Thyroid gland (tissue), 4 donors: ENCODE results near the gene OR56B1. TPM values are rescaled to one million over a fixed set of nuclear protein-coding genes. Genes with fewer than 3 reads are reported as not detected.

Experiments
- DNase-seq, 2 donors: peaks; one replicate each; pipeline ENCODE4 v3.0.0-alpha.2; 2019
- H3K27ac ChIP-seq, 3 donors: fragments of 200-600 bp; sonication (generic); 1 replicate in 2 of 3; 2 replicates in 1 of 3; pipeline ENCODE4 v1.5.1; 2016 to 2019; ENCODE audit warnings: mild to moderate bottlenecking in 1 of 3, moderate library complexity in 1 of 3
- H3K27me3 ChIP-seq: fragments of 200-600 bp; sonication (generic); one replicate; pipeline ENCODE4 v1.5.1; 2019
- H3K36me3 ChIP-seq, 2 donors: fragments of 200-600 bp; sonication (generic); one replicate each; pipeline ENCODE4 v1.5.1; 2016 to 2019
- H3K4me1 ChIP-seq, 2 donors: fragments of 200-600 bp; sonication (generic); one replicate each; pipeline ENCODE4 v1.5.1; 2017 to 2019
- H3K4me3 ChIP-seq, 3 donors: fragments of 200-600 bp; sonication (generic); replicated peaks in 1 of 3; 1 replicate in 2 of 3; 2 replicates in 1 of 3; pipeline ENCODE4 v1.5.1; 2016; ENCODE audit warnings: mild to moderate bottlenecking in 1 of 3
- H3K9me3 ChIP-seq: fragments of 200-600 bp; sonication (generic); one replicate; pipeline ENCODE4 v1.5.1; 2017
- CTCF ChIP-seq, 6 experiments: fragments of 200-600 bp in 3 of 6; fragments of 450-650 bp in 3 of 6; sonication (generic) in 3 of 6; IDR thresholded peaks; one replicate each; pipeline ENCODE4 v1.5.1; 2016 to 2019; ENCODE audit warnings: antibody characterized with exemption in 6 of 6, mild to moderate bottlenecking in 2 of 6, inconsistent platforms in 1 of 6, moderate library complexity in 1 of 6
- POLR2A ChIP-seq, 2 donors: fragments of 450-650 bp; IDR thresholded peaks; one replicate each; pipeline ENCODE4 v1.6.1; 2017; ENCODE audit warnings: antibody characterized with exemption in 2 of 2, mild to moderate bottlenecking in 2 of 2, moderate library complexity in 1 of 2
- WGBS, 2 donors: methylation state at CpG; one replicate each; pipeline ENCODE4 v1.1.5; 2017; 5-methylcytosine and 5-hydroxymethylcytosine counted together
- intact Hi-C: fragments of 100-400 bp; cut with DNase I; formaldehyde crosslinking; loops from one replicate; pipeline ENCODE4 v1.15.1; 2023
- total RNA-seq, 4 donors: library from RNA; depleted of rRNA; stranded (reverse); fragments of >200 nt; gene quantifications; one replicate each; pipeline ENCODE4 v1.2.3, GENCODE V29; 2016

OR56B1 gene
- total RNA-seq, 4 donors from 2014 or later, result not detected

- Histone ChIP-seq H3K36me3 (no peaks in the 10 kb centered on the region), H3K27me3 (no peaks in the 10 kb centered on the region), H3K4me3 (no peak overlapping the region), H3K4me1 (no peaks in the 10 kb centered on the region), H3K27ac (no peak overlapping the region), H3K9me3 (no peaks in the 10 kb centered on the region)
- no peak for DNase-seq
- 67 to 76% methylated on average over 2 of the region's 2 CpGs for WGBS, 2 donors
- intact Hi-C loops, result no loop called here
- TF ChIP-seq CTCF (IDR thresholded peaks at IDR 0.05) (no peak), POLR2A (IDR thresholded peaks at IDR 0.05) (no peak)
Observed at GRCh38 chr11:5696210-5696609, 40.0 kb upstream of the OR56B1 start.

DNA sequence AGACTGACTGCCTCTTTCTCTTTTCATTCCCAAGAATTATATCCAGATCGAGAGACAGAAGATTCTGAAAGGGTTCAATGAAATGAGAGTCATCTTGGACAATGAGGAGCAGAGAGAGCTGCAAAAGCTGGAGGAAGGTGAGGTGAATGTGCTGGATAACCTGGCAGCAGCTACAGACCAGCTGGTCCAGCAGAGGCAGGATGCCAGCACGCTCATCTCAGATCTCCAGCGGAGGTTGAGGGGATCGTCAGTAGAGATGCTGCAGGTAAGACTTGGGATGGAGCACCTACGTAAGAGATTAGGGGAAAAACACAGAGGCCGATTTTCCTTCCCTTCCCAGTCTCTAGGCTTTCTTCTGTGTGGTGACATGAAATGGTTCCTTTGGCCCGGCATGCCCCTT is 38.0 kb upstream of the OR56B1 start:
- no peak overlapping the region for H3K4me3 ChIP-seq
- H3K27ac ChIP-seq, result no peak overlapping the region
- TF ChIP-seq POLR2A (IDR thresholded peaks at IDR 0.05) (no peak), CTCF (IDR thresholded peaks at IDR 0.05) (no peak)
- no peak for DNase-seq
- H3K4me1 ChIP-seq, result no peaks in the 10 kb centered on the region
- H3K9me3 ChIP-seq, result no peaks in the 10 kb centered on the region
- H3K36me3 ChIP-seq, result no peaks in the 10 kb centered on the region
- WGBS, 2 donors, result 89 to 93% methylated on average over 7 of the region's 7 CpGs
- H3K27me3 ChIP-seq, result no peaks in the 10 kb centered on the region
- intact Hi-C loops, result no loop called here

DNA sequence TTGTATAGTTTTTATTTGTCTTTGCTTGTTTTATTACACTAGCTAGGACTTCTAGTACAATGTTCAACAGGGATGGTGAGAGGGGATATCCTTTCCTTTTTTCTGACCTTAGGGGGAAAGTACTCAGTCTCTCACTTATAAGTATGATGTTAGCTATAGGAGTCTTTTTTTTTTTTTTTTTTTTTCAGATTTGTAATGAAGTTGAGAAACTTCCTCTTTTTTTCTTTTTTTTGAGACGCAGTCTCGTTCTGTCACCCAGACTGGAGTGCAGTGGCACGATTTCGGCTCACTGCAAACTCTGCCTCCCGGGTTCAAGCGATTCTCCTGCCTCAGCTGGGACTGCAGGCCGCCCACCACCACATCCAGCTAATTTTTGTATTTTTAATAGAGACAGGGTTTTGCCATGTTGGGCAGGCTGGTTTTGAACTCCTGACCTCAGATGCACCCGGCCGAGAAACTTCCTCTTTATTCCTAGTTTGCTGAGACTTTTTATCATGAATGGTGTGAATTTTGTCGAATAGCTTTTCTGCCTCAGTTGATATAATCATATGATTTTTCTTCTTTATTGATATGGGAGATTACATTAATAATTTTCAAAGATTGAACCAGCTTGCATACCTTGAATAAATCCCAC is 35.7 kb upstream of the OR56B1 start:
- 92 to 93% methylated on average over 10 of the region's 10 CpGs for WGBS, 2 donors

DNA sequence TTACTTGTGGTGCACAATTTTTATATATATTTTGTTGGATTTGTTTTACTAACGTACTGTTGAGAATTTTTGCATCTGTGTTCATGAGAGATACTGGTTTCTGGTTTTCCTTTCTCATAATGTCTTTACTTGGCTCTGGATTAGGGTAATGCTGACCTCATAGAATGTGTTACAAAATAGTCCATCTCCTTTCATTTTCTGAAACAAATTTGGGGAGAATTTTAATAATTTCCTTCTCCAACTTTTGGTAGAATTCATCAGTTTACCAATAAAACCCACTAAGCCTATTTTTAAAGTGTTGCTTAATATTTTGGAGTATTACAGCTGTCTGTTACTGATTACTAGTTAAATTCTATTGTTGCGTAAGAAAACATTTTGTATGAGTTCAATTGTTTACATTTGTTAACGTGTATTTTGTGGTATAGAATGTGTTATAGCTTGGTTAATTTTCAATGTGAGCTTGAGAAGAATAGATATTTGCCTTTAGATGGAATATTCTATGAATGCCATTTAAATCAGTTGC is 35.1 kb upstream of the OR56B1 start:
- Histone ChIP-seq H3K9me3 (no peaks in the 10 kb centered on the region), H3K4me3 (no peak overlapping the region), H3K27ac (no peak overlapping the region), H3K27me3 (no peaks in the 10 kb centered on the region), H3K36me3 (no peaks in the 10 kb centered on the region), H3K4me1 (no peaks in the 10 kb centered on the region)
- intact Hi-C loops, result no loop called here
- no peak for DNase-seq
- TF ChIP-seq CTCF (IDR thresholded peaks at IDR 0.05) (no peak), POLR2A (IDR thresholded peaks at IDR 0.05) (no peak)
- 74 to 89% methylated on average over 3 of the region's 3 CpGs for WGBS, 2 donors

More for the DNA sequence above, 35.7 kb upstream of the OR56B1 start:
- DNase-seq, result no peak
- TF ChIP-seq CTCF (IDR thresholded peaks at IDR 0.05), result no peak
- TF ChIP-seq POLR2A (IDR thresholded peaks at IDR 0.05), result no peak
- Histone ChIP-seq H3K9me3 (no peaks in the 10 kb centered on the region), H3K27ac (no peak overlapping the region), H3K36me3 (no peaks in the 10 kb centered on the region), H3K4me3 (no peak overlapping the region), H3K27me3 (no peaks in the 10 kb centered on the region), H3K4me1 (no peaks in the 10 kb centered on the region)
- intact Hi-C loops, result no loop called here

DNA sequence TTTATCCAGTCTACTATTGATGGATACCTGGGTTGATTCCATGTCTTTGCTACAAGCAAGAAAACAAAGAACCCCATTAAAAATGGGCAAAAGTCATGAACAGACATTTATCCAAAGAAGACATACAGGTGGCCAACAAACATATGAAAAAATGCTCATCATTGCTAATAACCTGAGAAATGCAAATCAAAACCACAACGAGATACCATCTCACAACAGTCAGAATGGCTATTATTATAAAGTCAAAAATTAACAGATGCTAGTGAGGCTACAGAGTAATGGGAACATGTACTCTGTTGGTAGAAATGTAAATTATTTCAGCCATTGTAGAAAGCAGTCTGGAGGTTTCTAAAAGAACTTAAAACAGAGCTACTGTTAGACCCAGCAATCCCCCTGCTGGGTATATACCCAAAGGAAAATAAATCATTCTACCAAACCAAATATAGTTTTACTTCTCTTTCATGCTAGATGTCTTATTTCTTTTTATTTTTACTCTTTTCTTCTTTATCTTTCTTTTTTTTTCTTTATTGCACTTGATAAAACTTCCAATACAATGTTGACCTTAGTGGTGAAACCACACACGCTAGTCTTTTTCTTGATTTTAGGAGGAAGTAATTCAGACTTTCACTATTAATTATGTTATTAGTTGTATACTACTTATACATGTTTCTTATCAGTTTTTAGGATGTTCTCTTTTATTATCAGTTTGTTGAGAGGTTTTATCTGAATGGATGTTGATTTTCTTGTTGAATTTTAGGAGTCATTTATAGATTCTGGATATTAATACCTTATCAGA is 32.3 kb upstream of the OR56B1 start:
- no peaks in the 10 kb centered on the region for H3K9me3 ChIP-seq
- no peaks in the 10 kb centered on the region for H3K4me1 ChIP-seq
- peaks cover 0 to 5% of the 10 kb centered on the region in 2 donors for H3K36me3 ChIP-seq
- 90 to 92% methylated on average over 2 of the region's 2 CpGs for WGBS, 2 donors
- H3K4me3 ChIP-seq, result no peak overlapping the region
- intact Hi-C loops, result no loop called here
- TF ChIP-seq POLR2A (IDR thresholded peaks at IDR 0.05) (no peak), CTCF (IDR thresholded peaks at IDR 0.05) (no peak)
- DNase-seq, result no peak
- no peaks in the 10 kb centered on the region for H3K27me3 ChIP-seq
- no peak overlapping the region for H3K27ac ChIP-seq
